CD14-positive monocyte (primary cell): ENCODE data around the gene COL15A1. TPM values are rescaled to one million over a fixed set of nuclear protein-coding genes. Genes with fewer than 3 reads are reported as not detected.

ENCODE experiments used
- DNase-seq, 3 donors: peaks; one replicate each; pipeline ENCODE4 v3.0.0-alpha.2; 2011 to 2022
- H2AFZ ChIP-seq: 2 replicates; pipeline ENCODE4 v1.6.0; 2012; ENCODE audit warnings: mild to moderate bottlenecking, low read depth, low read length, inconsistent platforms; ENCODE audit not compliant: insufficient read depth, poor library complexity, severe bottlenecking
- H3K27ac ChIP-seq, 2 donors: 1 replicate in 1 of 2; 2 replicates in 1 of 2; pipeline ENCODE4 v1.5.1; 2012 to 2013; ENCODE audit warnings: low read length in 2 of 2, control low read depth in 1 of 2, inconsistent platforms in 1 of 2, low read depth in 1 of 2, mild to moderate bottlenecking in 1 of 2
- H3K27me3 ChIP-seq, 2 donors: one replicate each; pipeline versions ENCODE4 v1.6.0 to v1.6.1; 2011 to 2013; ENCODE audit warnings: low read length in 2 of 2; ENCODE audit not compliant: control insufficient read depth in 2 of 2, insufficient read depth in 2 of 2
- H3K36me3 ChIP-seq, 2 donors: replicated peaks in 1 of 2; 1 replicate in 1 of 2; 2 replicates in 1 of 2; pipeline versions ENCODE4 v1.5.1 to v1.6.1; 2012 to 2013; ENCODE audit warnings: low read length in 2 of 2, control low read depth in 1 of 2, inconsistent platforms in 1 of 2, mild to moderate bottlenecking in 1 of 2; ENCODE audit not compliant: insufficient read depth in 2 of 2, control insufficient read depth in 1 of 2
- H3K4me1 ChIP-seq, 2 donors: 1 replicate in 1 of 2; 2 replicates in 1 of 2; pipeline versions ENCODE4 v1.5.1 to v1.6.1; 2012 to 2013; ENCODE audit warnings: low read length in 2 of 2, control low read depth in 1 of 2, inconsistent platforms in 1 of 2, mild to moderate bottlenecking in 1 of 2, moderate library complexity in 1 of 2; ENCODE audit not compliant: insufficient read depth in 2 of 2, control insufficient read depth in 1 of 2
- H3K4me2 ChIP-seq: replicated peaks from 2 replicates; pipeline ENCODE3; 2012; ENCODE audit warnings: low read length, moderate library complexity, mild to moderate bottlenecking; ENCODE audit not compliant: poor library complexity, severe bottlenecking; ENCODE audit errors: extremely low read depth
- H3K4me3 ChIP-seq, 3 experiments: fragments of 200-600 bp in 1 of 3; sonication (generic) in 1 of 3; replicated peaks in 1 of 3; 1 replicate in 2 of 3; 2 replicates in 1 of 3; pipeline ENCODE4 v1.5.1; 2011 to 2013; ENCODE audit warnings: low read length in 3 of 3, mild to moderate bottlenecking in 3 of 3, control low read depth in 2 of 3, low read depth in 2 of 3, inconsistent platforms in 1 of 3, moderate library complexity in 1 of 3
- H3K79me2 ChIP-seq: 2 replicates; pipeline ENCODE4 v1.6.0; 2012; ENCODE audit warnings: mild to moderate bottlenecking, control low read depth, inconsistent platforms, low read length, moderate library complexity; ENCODE audit not compliant: insufficient read depth
- H3K9ac ChIP-seq: 2 replicates; pipeline ENCODE4 v1.6.0; 2017; ENCODE audit warnings: low read length, mild to moderate bottlenecking; ENCODE audit not compliant: insufficient read depth, poor library complexity, severe bottlenecking
- H3K9me3 ChIP-seq, 2 donors: replicated peaks in 1 of 2; 1 replicate in 1 of 2; 2 replicates in 1 of 2; pipeline versions ENCODE4 v1.5.1 to v1.6.1; 2012 to 2013; ENCODE audit warnings: low read length in 2 of 2, control low read depth in 1 of 2; ENCODE audit not compliant: control insufficient read depth in 1 of 2, insufficient read depth in 1 of 2
- H4K20me1 ChIP-seq: 2 replicates; pipeline ENCODE4 v1.6.0; 2012; ENCODE audit warnings: mild to moderate bottlenecking, low read length, control low read depth, moderate library complexity; ENCODE audit not compliant: insufficient read depth
- H3K27ac Mint-ChIP-seq, 7 donors: one replicate each; pipeline ENCODE4 v1.8.0; 2020; ENCODE audit warnings: mild to moderate bottlenecking in 7 of 7, mixed read lengths in 7 of 7, moderate library complexity in 6 of 7, inconsistent platforms in 2 of 7
- H3K27me3 Mint-ChIP-seq, 3 donors: one replicate each; pipeline ENCODE4 v1.8.0; 2021 to 2022; ENCODE audit warnings: low read depth in 3 of 3, mild to moderate bottlenecking in 3 of 3, mixed read lengths in 3 of 3, moderate library complexity in 3 of 3, inconsistent platforms in 1 of 3
- H3K36me3 Mint-ChIP-seq, 2 donors: one replicate each; pipeline ENCODE4 v1.8.0; 2020; ENCODE audit warnings: mixed read lengths in 2 of 2, inconsistent platforms in 1 of 2, mild to moderate bottlenecking in 1 of 2
- H3K4me1 Mint-ChIP-seq: one replicate; pipeline ENCODE4 v1.8.0; 2020; ENCODE audit warnings: mild to moderate bottlenecking, mixed read lengths
- H3K4me3 Mint-ChIP-seq, 2 donors: one replicate each; pipeline ENCODE4 v1.8.0; 2020; ENCODE audit warnings: mild to moderate bottlenecking in 2 of 2, mixed read lengths in 2 of 2, moderate library complexity in 1 of 2
- H3K9me3 Mint-ChIP-seq, 7 donors: one replicate each; pipeline ENCODE4 v1.8.0; 2020 to 2022; ENCODE audit warnings: mixed read lengths in 7 of 7, mild to moderate bottlenecking in 6 of 7, moderate library complexity in 6 of 7, inconsistent platforms in 2 of 7
- CTCF ChIP-seq: fragments of 200-600 bp; IDR thresholded peaks from one replicate; pipeline ENCODE4 v1.8.0; 2022; ENCODE audit warnings: antibody characterized with exemption, mild to moderate bottlenecking
- whole genome bisulfite sequencing: methylation state at CpG from one replicate; pipeline ENCODE4 v1.1.5; 2013; ENCODE audit warnings: missing lambda C conversion rate; ENCODE audit not compliant: insufficient coverage; 5-methylcytosine and 5-hydroxymethylcytosine counted together
- intact Hi-C, 2 donors: fragments of 100-400 bp; cut with micrococcal nuclease; formaldehyde crosslinking; loops; one replicate each; pipeline versions ENCODE4 v1.15.0 to v1.15.1; 2023
- polyA plus RNA-seq, 3 donors: library from polyadenylated mRNA; depleted of rRNA in 1 of 3; unstranded in 2 of 3; stranded (reverse) in 1 of 3; fragments of 300-500 nt in 2 of 3; fragments of >200 nt in 1 of 3; fragmentation: Illumina TruSeq in 2 of 3; gene quantifications; 1 replicate in 2 of 3; 2 replicates in 1 of 3; pipeline ENCODE4 v1.2.3, GENCODE V29; 2012 to 2021

Gene COL15A1
- polyA plus RNA-seq, 3 donors: 0.03 to 0.14 (median 0.11) TPM

DNA sequence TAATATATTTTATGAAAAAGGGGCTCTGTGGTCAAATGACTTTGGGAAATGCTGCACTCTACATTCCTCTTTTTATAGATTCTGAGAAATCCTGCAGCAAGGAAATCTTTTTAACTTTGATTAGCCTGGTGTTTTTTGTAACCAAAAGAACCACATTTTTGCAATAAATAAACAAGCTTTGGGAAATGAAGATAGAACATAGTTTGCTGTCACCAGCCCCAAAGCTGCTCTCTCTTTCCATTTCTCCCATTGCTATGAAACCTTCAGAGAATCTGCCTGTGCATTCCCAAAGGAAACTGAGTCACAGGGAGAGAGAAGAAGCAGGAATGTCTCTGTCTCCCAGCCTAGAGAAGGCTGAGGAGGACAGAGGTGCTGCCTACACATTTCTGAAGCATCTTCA lies 59.0 kb downstream of the COL15A1 start:
- H3K4me1 ChIP-seq: peaks cover 10 to 23% of the 10 kb centered on the region in 2 donors
- no peak overlapping the region for H2AFZ ChIP-seq
- peaks cover 0 to under 1% of the 10 kb centered on the region in 2 donors for H3K27me3 ChIP-seq
- Mint-ChIP-seq H3K27ac (no peak overlapping the region), H3K4me3 (peak overlapping the region in 1 of 2 donors; percentile 39), H3K36me3 (no peaks in the 10 kb centered on the region), H3K4me1 (peaks cover 11% of the 10 kb centered on the region), H3K9me3 (peaks cover 0 to 2% (median 0%) of the 10 kb centered on the region in 7 donors), H3K27me3 (peaks cover 11 to 35% (median 26%) of the 10 kb centered on the region in 3 donors)
- H3K4me2 ChIP-seq: no peak overlapping the region
- intact Hi-C loops: loop anchor here in 1 of 2 donors (10.0 kb wide), 1 partner anchor 52 kb away; no protein-coding TSS in a partner anchor
- H3K79me2 ChIP-seq: no peaks in the 10 kb centered on the region
- no peak overlapping the region for H3K4me3 ChIP-seq
- H4K20me1 ChIP-seq: no peaks in the 10 kb centered on the region
- DNase-seq: no peak
- H3K9me3 ChIP-seq: no peaks in the 10 kb centered on the region
- H3K9ac ChIP-seq: no peak overlapping the region
- no peaks in the 10 kb centered on the region for H3K36me3 ChIP-seq
- no peak for TF ChIP-seq CTCF
- no peak overlapping the region for H3K27ac ChIP-seq

- no peaks in the 10 kb centered on the region for H3K9me3 ChIP-seq
- Mint-ChIP-seq H3K36me3 (no peaks in the 10 kb centered on the region), H3K9me3 (peaks cover 0 to 2% (median 0%) of the 10 kb centered on the region in 7 donors), H3K27me3 (peaks cover 11 to 31% (median 24%) of the 10 kb centered on the region in 3 donors), H3K4me3 (no peak overlapping the region), H3K4me1 (peaks cover 11% of the 10 kb centered on the region), H3K27ac (peak overlapping the region in 1 of 7 donors; percentile 18)
- no peak overlapping the region for H3K4me3 ChIP-seq
- H3K27ac ChIP-seq: no peak overlapping the region
- no peak overlapping the region for H2AFZ ChIP-seq
- intact Hi-C loops: loop anchor here in 1 of 2 donors (10.0 kb wide), 1 partner anchor 51 kb away; no protein-coding TSS in a partner anchor
- H3K9ac ChIP-seq: no peak overlapping the region
- no peak overlapping the region for H3K4me2 ChIP-seq
- H3K79me2 ChIP-seq: no peaks in the 10 kb centered on the region
- no peaks in the 10 kb centered on the region for H4K20me1 ChIP-seq
- H3K4me1 ChIP-seq: peaks cover 10 to 23% of the 10 kb centered on the region in 2 donors
- no peak for DNase-seq
- WGBS: 100% methylated on average over 2 of the region's 5 CpGs
- TF ChIP-seq CTCF: no peak
- no peaks in the 10 kb centered on the region for H3K27me3 ChIP-seq
- no peaks in the 10 kb centered on the region for H3K36me3 ChIP-seq
Measured at GRCh38 chr9:99003308-99003707, 59.6 kb downstream of the COL15A1 start.
